K562 (cell line): ENCODE measurements around the gene CD72. TPM values are rescaled to one million over a fixed set of nuclear protein-coding genes. Genes with fewer than 3 reads are reported as not detected.
A peak's percentile ranks its signal among the peaks of the same experiment; 100 is the strongest.

Experiments
- ATF3 ChIP-seq, 2 experiments: fragments of 450-650 bp in 1 of 2; sonication (generic) in 1 of 2; formaldehyde crosslinking in 1 of 2; IDR thresholded peaks in 1 of 2; conservative IDR thresholded peaks in 1 of 2; 2 replicates each; pipeline versions ENCODE4 v1.6.1 to v1.8.1; 2016 to 2023; ENCODE audit warnings: mild to moderate bottlenecking in 2 of 2, moderate library complexity in 2 of 2, inconsistent platforms in 1 of 2, missing genetic modification reagents in 1 of 2
- CGGBP1 ChIP-seq: fragments of 250-450 bp; sonication (Bioruptor Pico); IDR thresholded peaks from 2 replicates; pipeline ENCODE4 v1.9.0; 2021; ENCODE audit warnings: mild to moderate bottlenecking
- FOXK2 ChIP-seq, 2 experiments: fragments of 450-650 bp; IDR thresholded peaks in 1 of 2; conservative IDR thresholded peaks in 1 of 2; 2 replicates each; pipeline ENCODE4 v1.6.1; 2016; ENCODE audit warnings: low read depth in 2 of 2, mild to moderate bottlenecking in 1 of 2
- HMG20A ChIP-seq: fragments of 450-650 bp; formaldehyde crosslinking; conservative IDR thresholded peaks from 2 replicates; pipeline ENCODE4 v1.4.0; 2020; ENCODE audit warnings: mild to moderate bottlenecking, mixed read lengths
- MYBL2 ChIP-seq, 2 experiments: fragments of 450-650 bp in 1 of 2; sonication (generic) in 1 of 2; formaldehyde crosslinking in 1 of 2; IDR thresholded peaks; 2 replicates each; pipeline versions ENCODE4 v1.6.1 to v1.8.1; 2017 to 2022; ENCODE audit warnings: borderline replicate concordance in 1 of 2, inconsistent platforms in 1 of 2, low read depth in 1 of 2, mild to moderate bottlenecking in 1 of 2, missing genetic modification reagents in 1 of 2, moderate library complexity in 1 of 2
- NCOA4 ChIP-seq: fragments of 450-650 bp; IDR thresholded peaks from 2 replicates; pipeline ENCODE4 v1.6.1; 2018; ENCODE audit warnings: mild to moderate bottlenecking; ENCODE audit not compliant: partially characterized antibody
- POLR2AphosphoS5 ChIP-seq: IDR thresholded peaks from 2 replicates; pipeline ENCODE4 v1.6.1; 2011; ENCODE audit warnings: mild to moderate bottlenecking, low read depth, low read length, moderate library complexity; ENCODE audit not compliant: control insufficient read depth, insufficient read depth
- SMAD2 ChIP-seq: fragments of 150-350 bp; IDR thresholded peaks from 2 replicates; pipeline ENCODE4 v1.6.1; 2014; ENCODE audit warnings: low read depth, mild to moderate bottlenecking, low read length
- TFAM ChIP-seq: fragments of 250-450 bp; sonication (Bioruptor Pico); conservative IDR thresholded peaks from 2 replicates; pipeline ENCODE4 v1.5.0; 2021; ENCODE audit warnings: mild to moderate bottlenecking, moderate library complexity
- TRIM28 ChIP-seq: fragments of 450-650 bp; IDR thresholded peaks from 2 replicates; pipeline ENCODE4 v1.6.1; 2017
- USF2 ChIP-seq: sonication (generic); formaldehyde crosslinking; IDR thresholded peaks from 2 replicates; pipeline ENCODE4 v1.5.0; 2020; ENCODE audit warnings: missing genetic modification reagents
- XRCC4 ChIP-seq: IDR thresholded peaks from one replicate; pipeline ENCODE4 v1.6.1; 2011; ENCODE audit not compliant: insufficient read depth, insufficient read length; ENCODE audit errors: extremely low read depth
- ZBED1 ChIP-seq: IDR thresholded peaks from 2 replicates; pipeline ENCODE4 v1.6.1; 2014
- ZFP30 ChIP-seq: fragments of 250-450 bp; sonication (Bioruptor Pico); IDR thresholded peaks from 2 replicates; pipeline ENCODE4 v1.8.0; 2022; ENCODE audit warnings: moderate library complexity, mild to moderate bottlenecking, inconsistent platforms, borderline replicate concordance
- ZNF174 ChIP-seq: fragments of 250-450 bp; sonication (Bioruptor Pico); IDR thresholded peaks from 2 replicates; pipeline ENCODE4 v1.4.0; 2020; ENCODE audit warnings: mild to moderate bottlenecking
- ZNF609 ChIP-seq: sonication (generic); formaldehyde crosslinking; IDR thresholded peaks from 2 replicates; pipeline ENCODE4 v1.8.1; 2023; ENCODE audit warnings: missing genetic modification reagents, mild to moderate bottlenecking, borderline replicate concordance
- polyA plus RNA-seq, 8 experiments: library from polyadenylated mRNA; depleted of rRNA in 4 of 8; stranded (reverse) in 5 of 8; unstranded in 3 of 8; fragments of >200 nt; fragmentation: Nextera tagmentation in 2 of 8; fragmentation: Illumina TruSeq in 1 of 8; extraction: Ambion mirVana in 2 of 8; extraction: Trizol in 1 of 8; gene quantifications; 2 replicates each; pipeline versions ENCODE4 v1.2.1 to v1.2.3, GENCODE V29; 2011 to 2014; ENCODE audit warnings: inconsistent platforms in 1 of 8, missing spikeins in 1 of 8
- total RNA-seq, 7 experiments: library from RNA; depleted of rRNA in 6 of 7; stranded (reverse); fragments of >200 nt in 6 of 7; fragmentation: Illumina TruSeq in 2 of 7; extraction: Trizol in 2 of 7; gene quantifications; 2 replicates each; pipeline versions ENCODE4 v1.2.1 to v1.2.3, GENCODE V29; 2011 to 2021; ENCODE audit warnings: low replicate concordance in 1 of 7

Gene CD72
- total and polyA plus RNA-seq, 9 of the 15 experiments (the other 6 are each of a cell fraction or from before 2014, with no cell fraction given), result 0.11 to 0.78 (median 0.27) TPM; not detected in 1

- TF ChIP-seq MYBL2 (IDR thresholded peaks at IDR 0.05; ENCODE audit: low read depth) (no peak), MYBL2 (CRISPR knock-in tag; IDR thresholded peaks at IDR 0.05; ENCODE audit: borderline replicate concordance) (no peak), ZBED1 (peak; percentile 81; the same call in 1 of the 2 replicates), CGGBP1 (CRISPR knock-in tag) (no peak), POLR2AphosphoS5 (peak; percentile 63), ATF3 (IDR thresholded peaks at IDR 0.05) (peak; percentile 37; the same call in 1 of the 2 replicates), ATF3 (CRISPR knock-in tag; conservative IDR thresholded peaks at IDR 0.05) (no peak), FOXK2 (conservative IDR thresholded peaks at IDR 0.05 in 1 of 2, IDR thresholded peaks at IDR 0.05 in 1 of 2; ENCODE audit: low read depth in 2 of 2) (peak; percentile 76 to 78), USF2 (peak; percentile 29; the same call in 1 of the 2 replicates), ZNF174 (no peak), ZNF609 (CRISPR knock-in tag) (no peak), XRCC4 (no peak), HMG20A (no peak), TFAM (no peak), SMAD2 (no peak), NCOA4 (no peak), ZFP30 (CRISPR knock-in tag) (no peak), TRIM28 (peak; percentile 48; the same call in 1 of the 2 replicates)
Observed at GRCh38 chr9:35657546-35658136, 39.4 kb upstream of the CD72 start, which contains the start of gene RMRP (continued).
